Measurements from ENCODE around the gene CD46. TPM values are rescaled to one million over a fixed set of nuclear protein-coding genes. Genes with fewer than 3 reads are reported as not detected.

CD46 gene
- total and polyA plus RNA-seq, 10 donors = 63.4 to 218 (median 185) TPM

- TF ChIP-seq CTCF (IDR thresholded peaks at IDR 0.05 in 8 of 11, conservative IDR thresholded peaks at IDR 0.05 in 3 of 11) = no peak
- TF ChIP-seq POLR2AphosphoS5 (IDR thresholded peaks at IDR 0.05) = peak in 2 of 3 donors; percentile 68 to 98
- TF ChIP-seq POLR2A (IDR thresholded peaks at IDR 0.05) = peak in 2 of 3 donors; percentile 66 to 89
- peaks cover 68 to 98% (median 95%) of the 10 kb centered on the region in 6 donors for H3K4me1 ChIP-seq
- intact Hi-C loops (cut with DNase I; ENCODE audit: low total_unique reads) = no loop called here
- H3K4me3 ChIP-seq = peak overlapping the region; percentile 48 to 86 (median 60)
- peak overlapping the region; percentile 94 to 98 (median 96) for H3K27ac ChIP-seq
- H3K9me3 ChIP-seq = no peaks in the 10 kb centered on the region
- peaks cover 0 to 43% (median 14%) of the 10 kb centered on the region in 6 donors for H3K36me3 ChIP-seq
- 46 to 82% (median 53%) methylated on average over 11 of the region's 11 CpGs for WGBS, 5 donors
- DNase-seq = peak; percentile 89
- no peaks in the 10 kb centered on the region for H3K27me3 ChIP-seq (replicated peaks in 1 of 7)
Observed at GRCh38 chr1:207822602-207823451, 71.0 kb downstream of the CD46 start.

GRCh38 chr1:207823531-207823879 lies 71.7 kb downstream of the CD46 start:
- DNase-seq = no peak
- TF ChIP-seq POLR2AphosphoS5 (IDR thresholded peaks at IDR 0.05) (no peak), POLR2A (IDR thresholded peaks at IDR 0.05) (no peak), CTCF (IDR thresholded peaks at IDR 0.05 in 8 of 11, conservative IDR thresholded peaks at IDR 0.05 in 3 of 11) (no peak)
- WGBS, 5 donors = 25 to 74% (median 42%) methylated on average over 19 of the region's 19 CpGs
- no peaks in the 10 kb centered on the region for H3K9me3 ChIP-seq
- intact Hi-C loops (cut with DNase I; ENCODE audit: low total_unique reads) = no loop called here
- no peaks in the 10 kb centered on the region for H3K27me3 ChIP-seq (replicated peaks in 1 of 7)
- H3K27ac ChIP-seq = peak overlapping the region; percentile 94 to 98 (median 96)
- peak overlapping the region; percentile 48 to 86 (median 60) for H3K4me3 ChIP-seq
- peaks cover 0 to 37% (median 10%) of the 10 kb centered on the region in 6 donors for H3K36me3 ChIP-seq
- peaks cover 74 to 100% (median 97%) of the 10 kb centered on the region in 6 donors for H3K4me1 ChIP-seq

- H3K27ac ChIP-seq = peak overlapping the region; percentile 94 to 98 (median 96)
- peak overlapping the region; percentile 48 to 86 (median 60) for H3K4me3 ChIP-seq
- TF ChIP-seq POLR2A (IDR thresholded peaks at IDR 0.05) (peak; percentile 68 to 96 (median 86)), CTCF (IDR thresholded peaks at IDR 0.05 in 8 of 11, conservative IDR thresholded peaks at IDR 0.05 in 3 of 11) (peak; percentile 63 to 100 (median 85)), POLR2AphosphoS5 (IDR thresholded peaks at IDR 0.05) (peak in 2 of 3 donors; percentile 88 to 98)
- no peaks in the 10 kb centered on the region for H3K27me3 ChIP-seq (replicated peaks in 1 of 7)
- 1 to 11% (median 6%) methylated on average over 9 of the region's 9 CpGs for WGBS, 5 donors
- peak; percentile 91 for DNase-seq
- intact Hi-C loops (cut with DNase I; ENCODE audit: low total_unique reads) = no loop called here
- peaks cover 0 to 32% (median 5%) of the 10 kb centered on the region in 6 donors for H3K36me3 ChIP-seq
- no peaks in the 10 kb centered on the region for H3K9me3 ChIP-seq
- H3K4me1 ChIP-seq = peaks cover 78 to 100% (median 97%) of the 10 kb centered on the region in 6 donors
Observed at GRCh38 chr1:207823880-207824566, 72.2 kb downstream of the CD46 start.
